Measurements from ENCODE around the gene LNPEP. TPM values are rescaled to one million over a fixed set of nuclear protein-coding genes. Genes with fewer than 3 reads are reported as not detected.

Gene LNPEP
- total RNA-seq, 4 donors from 2014 or later, result 64.8 to 111 (median 80.5) TPM

GRCh38 chr5:96909003-96909402 is 26.9 kb upstream of the LNPEP start:
- Histone ChIP-seq H3K36me3 (peaks cover 0 to 31% of the 10 kb centered on the region in 2 donors), H3K9me3 (no peaks in the 10 kb centered on the region), H3K27ac (no peak overlapping the region), H3K27me3 (no peaks in the 10 kb centered on the region), H3K4me1 (no peaks in the 10 kb centered on the region), H3K4me3 (no peak overlapping the region)
- TF ChIP-seq POLR2AphosphoS5 (IDR thresholded peaks at IDR 0.05), result no peak
- TF ChIP-seq CTCF (IDR thresholded peaks at IDR 0.05), result no peak
- TF ChIP-seq POLR2A (IDR thresholded peaks at IDR 0.05), result no peak
- TF ChIP-seq EP300 (IDR thresholded peaks at IDR 0.05), result no peak
- no peak for ATAC-seq
- WGBS, 2 donors (ENCODE audit: low coverage in 1 of 2), result 86 to 88% methylated on average over 3 to 4 of the region's 4 CpGs

GRCh38 chr5:96909435-96909834 is 26.4 kb upstream of the LNPEP start:
- no peak overlapping the region for H3K4me3 ChIP-seq
- peaks cover 0 to 27% of the 10 kb centered on the region in 2 donors for H3K36me3 ChIP-seq
- H3K27me3 ChIP-seq, result no peaks in the 10 kb centered on the region
- H3K4me1 ChIP-seq, result no peaks in the 10 kb centered on the region
- no peak for ATAC-seq
- H3K27ac ChIP-seq, result no peak overlapping the region
- TF ChIP-seq CTCF (IDR thresholded peaks at IDR 0.05), result no peak
- no peak for TF ChIP-seq POLR2A (IDR thresholded peaks at IDR 0.05)
- no peak for TF ChIP-seq POLR2AphosphoS5 (IDR thresholded peaks at IDR 0.05)
- no peak for TF ChIP-seq EP300 (IDR thresholded peaks at IDR 0.05)
- no peaks in the 10 kb centered on the region for H3K9me3 ChIP-seq
- WGBS, 2 donors (ENCODE audit: low coverage in 1 of 2), result 93% methylated on average over 2 to 4 of the region's 4 CpGs

GRCh38 chr5:96911139-96911538 is 24.7 kb upstream of the LNPEP start:
- H3K4me1 ChIP-seq, result no peaks in the 10 kb centered on the region
- H3K9me3 ChIP-seq, result no peaks in the 10 kb centered on the region
- H3K27ac ChIP-seq, result no peak overlapping the region
- WGBS, 2 donors (ENCODE audit: low coverage in 1 of 2), result 84 to 95% methylated on average over 2 of the region's 2 CpGs
- H3K36me3 ChIP-seq, result peaks cover 0 to 32% of the 10 kb centered on the region in 2 donors
- H3K4me3 ChIP-seq, result no peak overlapping the region
- H3K27me3 ChIP-seq, result no peaks in the 10 kb centered on the region
- ATAC-seq, result no peak
- TF ChIP-seq POLR2AphosphoS5 (IDR thresholded peaks at IDR 0.05) (no peak), POLR2A (IDR thresholded peaks at IDR 0.05) (no peak), EP300 (IDR thresholded peaks at IDR 0.05) (no peak), CTCF (IDR thresholded peaks at IDR 0.05) (no peak)

- no peak for TF ChIP-seq EP300 (IDR thresholded peaks at IDR 0.05)
- no peak for TF ChIP-seq CTCF (IDR thresholded peaks at IDR 0.05)
- no peak for TF ChIP-seq POLR2A (IDR thresholded peaks at IDR 0.05)
- no peak for TF ChIP-seq POLR2AphosphoS5 (IDR thresholded peaks at IDR 0.05)
- no peaks in the 10 kb centered on the region for H3K4me1 ChIP-seq
- 75 to 85% methylated on average over 2 of the region's 2 CpGs for WGBS, 2 donors (ENCODE audit: low coverage in 1 of 2)
Measured at GRCh38 chr5:96913233-96913632, 22.6 kb upstream of the LNPEP start.

GRCh38 chr5:96919754-96920197 is 16.1 kb upstream of the LNPEP start:
- peaks cover 0 to 15% (median 2%) of the 10 kb centered on the region in 3 donors for H3K4me1 ChIP-seq
- H3K4me3 ChIP-seq, result no peak overlapping the region
- peaks cover 0 to 32% of the 10 kb centered on the region in 2 donors for H3K36me3 ChIP-seq
- TF ChIP-seq CTCF (IDR thresholded peaks at IDR 0.05), result no peak
- 69 to 77% methylated on average over 4 of the region's 4 CpGs for WGBS, 2 donors (ENCODE audit: low coverage in 1 of 2)
- H3K9me3 ChIP-seq, result no peaks in the 10 kb centered on the region
- no peak overlapping the region for H3K27ac ChIP-seq
- H3K27me3 ChIP-seq, result no peaks in the 10 kb centered on the region
- ATAC-seq, result no peak

More at GRCh38 chr5:96913233-96913632, 22.6 kb upstream of the LNPEP start:
- no peaks in the 10 kb centered on the region for H3K9me3 ChIP-seq
- H3K27me3 ChIP-seq, result no peaks in the 10 kb centered on the region
- peaks cover 0 to 43% of the 10 kb centered on the region in 2 donors for H3K36me3 ChIP-seq
- no peak overlapping the region for H3K4me3 ChIP-seq
- H3K27ac ChIP-seq, result no peak overlapping the region
- ATAC-seq, result no peak
